Mammary epithelial cell (primary cell): ENCODE results near the gene SMYD3.

Experiments used
- EZH2 ChIP-seq: IDR thresholded peaks from 2 replicates; pipeline ENCODE4 v1.6.1; 2012; ENCODE audit warnings: low read length, inconsistent platforms, borderline replicate concordance
- TF ChIP-seq, protein P1 (sequence below), 2 donors: IDR thresholded peaks in 1 of 2; conservative IDR thresholded peaks in 1 of 2; 2 replicates each; pipeline ENCODE4 v1.5.1; 2011 to 2012; ENCODE audit warnings: inconsistent platforms in 2 of 2, low read length in 2 of 2, mild to moderate bottlenecking in 2 of 2, control low read depth in 1 of 2, low read depth in 1 of 2; ENCODE audit not compliant: insufficient read depth in 1 of 2; ENCODE audit errors: extremely low read depth in 1 of 2

- TF ChIP-seq, protein P1, sequence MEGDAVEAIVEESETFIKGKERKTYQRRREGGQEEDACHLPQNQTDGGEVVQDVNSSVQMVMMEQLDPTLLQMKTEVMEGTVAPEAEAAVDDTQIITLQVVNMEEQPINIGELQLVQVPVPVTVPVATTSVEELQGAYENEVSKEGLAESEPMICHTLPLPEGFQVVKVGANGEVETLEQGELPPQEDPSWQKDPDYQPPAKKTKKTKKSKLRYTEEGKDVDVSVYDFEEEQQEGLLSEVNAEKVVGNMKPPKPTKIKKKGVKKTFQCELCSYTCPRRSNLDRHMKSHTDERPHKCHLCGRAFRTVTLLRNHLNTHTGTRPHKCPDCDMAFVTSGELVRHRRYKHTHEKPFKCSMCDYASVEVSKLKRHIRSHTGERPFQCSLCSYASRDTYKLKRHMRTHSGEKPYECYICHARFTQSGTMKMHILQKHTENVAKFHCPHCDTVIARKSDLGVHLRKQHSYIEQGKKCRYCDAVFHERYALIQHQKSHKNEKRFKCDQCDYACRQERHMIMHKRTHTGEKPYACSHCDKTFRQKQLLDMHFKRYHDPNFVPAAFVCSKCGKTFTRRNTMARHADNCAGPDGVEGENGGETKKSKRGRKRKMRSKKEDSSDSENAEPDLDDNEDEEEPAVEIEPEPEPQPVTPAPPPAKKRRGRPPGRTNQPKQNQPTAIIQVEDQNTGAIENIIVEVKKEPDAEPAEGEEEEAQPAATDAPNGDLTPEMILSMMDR (conservative IDR thresholded peaks at IDR 0.05 in 1 of 2, IDR thresholded peaks at IDR 0.05 in 1 of 2; ENCODE audit: extremely low read depth in 1 of 2, insufficient read depth in 1 of 2, low read depth in 1 of 2, low read length in 2 of 2), result no peak
- no peak for TF ChIP-seq EZH2
Measured at GRCh38 chr1:246320286-246320685, 186.8 kb downstream of the SMYD3 start.
